GM19324 (cell line): ENCODE results near the gene TTLL5.

Source experiments
- ATAC-seq: cut with Tn5 transposase; IDR thresholded peaks from one replicate; pipeline ENCODE4 v1.9.1; 2021; ENCODE audit warnings: mild to moderate bottlenecking, moderate library complexity; ENCODE audit not compliant: unreplicated experiment, low FRiP score

The TTLL5 gene

GRCh38 chr14:75981426-75982265 lies 320.6 kb downstream of the TTLL5 start, which contains the start of gene TGFB3:
Gene TGFB3, minus strand, starts transcription at chr14:75981995. Its CDS starts 1,102 bp downstream, at chr14:75980893.
- no peak for ATAC-seq

- ATAC-seq, result peak; percentile 50
These were observed 321.4 kb downstream of the TTLL5 start for GRCh38 chr14:75982266-75983018.

GRCh38 chr14:75983019-75983358 lies 321.9 kb downstream of the TTLL5 start:
- no peak for ATAC-seq

- ATAC-seq, result no peak
These were observed 323.6 kb downstream of the TTLL5 start for GRCh38 chr14:75984674-75985073.

DNA sequence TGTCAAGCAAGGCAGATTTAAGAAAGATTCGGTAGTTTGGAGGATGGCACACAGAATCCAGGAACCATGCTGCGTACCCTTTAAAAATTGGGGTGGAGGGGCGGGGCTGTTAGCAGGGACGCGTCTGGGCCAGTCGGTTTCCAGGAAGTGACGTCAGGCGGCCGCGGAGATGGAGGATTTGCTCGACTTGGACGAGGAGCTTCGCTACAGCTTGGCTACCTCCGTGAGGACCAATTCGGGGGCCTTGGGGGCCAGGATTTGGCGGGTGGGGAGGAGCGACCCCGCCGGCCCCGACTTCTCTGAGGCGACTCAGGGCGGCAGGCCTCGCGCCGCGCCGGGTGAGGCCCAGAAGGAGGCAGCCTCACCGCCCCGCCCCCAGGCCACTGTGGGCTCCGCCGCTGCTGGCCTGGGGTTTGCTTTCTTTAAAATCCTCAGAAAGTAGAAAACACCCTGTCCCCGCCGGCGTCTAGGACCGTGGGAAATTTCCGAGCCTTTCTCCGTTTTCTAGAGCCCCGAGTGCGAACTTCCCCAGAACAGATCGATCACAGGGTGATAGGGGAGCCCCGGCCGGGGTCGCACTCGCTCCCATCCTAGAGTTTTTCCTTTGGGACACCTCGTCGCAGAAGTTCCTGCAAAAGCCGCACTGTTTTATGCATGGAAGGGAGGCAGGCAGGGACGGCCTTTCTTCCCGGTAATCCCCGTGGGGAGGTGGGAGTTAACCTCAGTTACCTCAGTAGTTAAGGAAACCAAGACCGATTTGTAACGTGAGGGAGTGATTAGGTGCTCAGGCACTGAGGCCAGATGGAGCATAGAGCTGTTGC lies 324.8 kb downstream of the TTLL5 start, which contains the start of gene IFT43:
Gene IFT43, plus strand, starts transcription at position 146 of the 821 bp plus-strand sequence. Its CDS starts 24 bp downstream, at position 170.
- ATAC-seq, result peak; percentile 77

DNA sequence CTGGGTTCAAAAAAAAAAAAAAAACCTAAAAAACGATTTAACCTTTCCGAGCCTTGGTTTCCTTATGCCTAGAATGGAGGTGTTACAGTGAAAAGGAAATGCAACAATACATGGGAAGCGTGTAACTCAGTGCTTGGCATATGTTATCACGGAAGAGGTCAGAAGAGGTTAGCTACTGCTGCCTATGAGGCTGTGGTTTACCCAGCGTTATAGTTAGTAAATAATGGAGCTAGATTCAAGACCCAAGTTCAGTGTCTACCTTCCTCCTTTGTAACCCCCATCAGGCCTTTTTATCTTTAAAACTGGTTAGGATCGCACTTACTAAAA lies 325.4 kb downstream of the TTLL5 start:
- ATAC-seq, result no peak

DNA sequence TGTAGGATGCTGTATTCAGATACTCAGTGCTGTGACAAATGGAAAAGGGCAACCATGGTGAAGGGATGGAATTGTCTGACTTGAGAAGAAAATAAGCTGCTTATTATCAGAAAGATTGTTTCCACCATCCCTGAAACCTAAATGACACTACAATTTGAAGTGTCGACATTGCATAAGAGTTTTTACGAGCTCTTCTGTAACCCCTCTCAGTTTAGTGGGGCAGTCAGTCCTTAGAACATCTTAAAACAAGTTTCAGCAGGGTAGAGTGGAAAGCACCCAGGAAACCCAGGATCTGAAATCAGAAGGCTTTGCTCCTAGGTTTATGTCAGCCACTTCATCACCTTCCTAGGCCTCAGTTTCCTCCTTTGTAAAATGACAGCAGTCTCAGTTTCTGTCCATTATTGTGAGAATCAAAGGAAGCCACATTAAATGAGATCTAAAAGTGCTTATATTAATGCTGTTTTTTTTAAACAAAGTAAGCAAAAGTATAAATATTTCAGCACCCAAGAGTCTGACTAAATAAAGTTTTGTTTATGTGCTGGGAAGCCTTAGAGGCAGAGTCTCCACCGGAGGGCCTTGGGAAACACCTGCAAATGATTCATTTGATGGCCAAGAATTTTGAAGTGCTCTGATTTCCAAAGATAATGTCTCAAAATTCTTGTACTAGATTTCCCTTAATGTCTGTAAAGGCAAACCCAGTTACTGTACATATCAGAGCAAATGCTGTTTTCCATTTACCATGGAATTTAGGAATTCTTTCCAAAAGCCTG lies 326.3 kb downstream of the TTLL5 start:
- no peak for ATAC-seq

GRCh38 chr14:75989134-75989533 lies 328.1 kb downstream of the TTLL5 start:
- ATAC-seq, result no peak

- no peak for ATAC-seq
These were observed 329.3 kb downstream of the TTLL5 start for GRCh38 chr14:75990297-75990696.

DNA sequence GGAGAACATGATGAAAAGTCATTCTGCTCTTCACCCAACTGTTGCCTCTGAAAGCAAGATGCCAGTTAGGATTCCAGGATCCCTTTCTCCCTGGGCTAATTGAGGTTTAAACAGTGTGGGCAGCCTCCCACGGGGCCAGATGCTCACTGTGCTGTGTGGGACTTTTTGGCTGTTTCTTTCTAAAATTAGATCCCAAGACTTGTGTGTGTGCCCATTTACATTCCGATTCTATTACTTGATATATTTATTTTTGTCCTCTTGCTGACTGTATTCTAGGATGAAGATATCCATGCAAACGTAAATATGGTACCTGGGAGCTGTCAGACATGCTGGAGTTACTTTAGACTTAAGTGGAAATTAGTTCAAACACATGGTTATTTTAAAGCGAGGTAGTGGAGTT lies 330.7 kb downstream of the TTLL5 start:
- no peak for ATAC-seq

- ATAC-seq, result no peak
These were observed 332.6 kb downstream of the TTLL5 start for GRCh38 chr14:75993567-75994041.

DNA sequence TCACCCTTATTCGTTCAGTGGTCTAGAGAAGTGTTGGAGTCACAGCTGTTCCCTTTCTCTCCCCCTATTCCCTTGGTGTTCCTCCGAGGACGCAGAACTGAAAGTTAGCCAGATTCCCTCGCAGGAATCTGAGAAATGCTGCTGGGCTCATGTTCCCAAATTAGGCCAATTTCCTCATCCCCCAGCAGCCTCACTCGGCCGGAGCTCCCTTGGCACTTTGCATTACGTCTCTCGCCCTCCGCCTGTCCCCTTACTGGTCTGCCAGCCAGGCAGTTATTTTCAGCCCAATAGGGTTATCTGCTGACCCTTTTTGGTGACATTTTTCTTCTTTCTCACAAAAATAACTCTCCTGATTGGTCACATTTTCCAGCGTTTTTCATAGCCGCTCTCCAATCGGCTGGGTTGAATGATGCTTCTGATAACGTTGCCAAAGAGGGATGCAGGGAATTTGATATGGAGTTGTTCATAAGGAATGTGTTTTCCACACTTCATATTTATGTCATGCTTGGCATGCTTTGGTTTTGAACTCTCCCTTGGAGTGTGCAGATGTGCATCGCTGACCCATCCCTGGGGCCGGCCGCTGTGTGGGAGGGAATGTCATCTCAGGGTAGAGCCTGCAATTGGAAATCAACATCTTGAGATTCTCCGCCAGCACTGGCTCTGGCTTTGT lies 334.5 kb downstream of the TTLL5 start:
- no peak for ATAC-seq

DNA sequence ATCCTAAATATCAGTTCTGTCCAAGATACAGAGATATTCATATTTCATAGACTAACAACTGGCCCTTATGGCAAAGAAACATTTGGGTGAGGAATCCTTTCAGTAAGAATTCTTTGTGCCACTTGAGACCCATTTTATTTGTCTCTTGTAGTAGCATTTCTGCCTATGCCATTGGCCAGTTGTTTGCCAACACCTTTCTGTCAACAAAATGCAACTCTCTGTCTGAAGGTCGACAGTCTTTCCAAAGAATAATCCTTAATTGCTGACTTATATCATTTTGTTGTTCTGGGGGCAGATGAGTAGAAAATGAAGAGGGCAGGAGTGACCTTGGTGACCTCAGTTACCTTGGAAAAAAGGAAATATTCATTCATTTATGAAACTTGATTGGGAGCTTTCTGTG lies 335.4 kb downstream of the TTLL5 start:
- ATAC-seq, result no peak

GRCh38 chr14:75999511-76000190 lies 338.6 kb downstream of the TTLL5 start:
- no peak for ATAC-seq

DNA sequence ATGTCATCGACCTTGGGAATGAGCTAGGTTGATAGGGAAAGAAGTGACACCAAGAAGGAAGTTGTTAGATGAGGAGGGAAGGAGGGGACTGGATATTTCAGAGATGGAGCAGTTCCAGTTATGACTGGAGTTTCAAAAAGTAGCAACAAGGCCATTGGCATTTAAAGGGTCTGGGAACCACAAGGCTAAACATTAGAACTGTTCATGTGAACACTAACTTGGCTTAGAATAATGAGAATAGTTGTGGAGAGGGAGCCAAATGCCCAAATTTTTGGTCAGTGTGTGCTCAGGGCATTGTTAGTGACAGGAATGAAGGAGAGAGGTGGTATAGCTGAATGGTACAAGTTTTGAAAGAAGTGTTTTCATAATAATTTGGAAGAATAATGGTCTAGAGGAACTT lies 341.3 kb downstream of the TTLL5 start:
- no peak for ATAC-seq
